GM19025 (cell line): ENCODE results near the gene PTCD3.

ENCODE experiments used
- ATAC-seq: cut with Tn5 transposase; IDR thresholded peaks from one replicate; pipeline ENCODE4 v1.9.1; 2021; ENCODE audit warnings: mild to moderate bottlenecking, low read depth, moderate library complexity; ENCODE audit not compliant: unreplicated experiment

Gene PTCD3

GRCh38 chr2:86079981-86080911 lies 25.8 kb upstream of the PTCD3 start:
- peak; percentile 74 for ATAC-seq

DNA sequence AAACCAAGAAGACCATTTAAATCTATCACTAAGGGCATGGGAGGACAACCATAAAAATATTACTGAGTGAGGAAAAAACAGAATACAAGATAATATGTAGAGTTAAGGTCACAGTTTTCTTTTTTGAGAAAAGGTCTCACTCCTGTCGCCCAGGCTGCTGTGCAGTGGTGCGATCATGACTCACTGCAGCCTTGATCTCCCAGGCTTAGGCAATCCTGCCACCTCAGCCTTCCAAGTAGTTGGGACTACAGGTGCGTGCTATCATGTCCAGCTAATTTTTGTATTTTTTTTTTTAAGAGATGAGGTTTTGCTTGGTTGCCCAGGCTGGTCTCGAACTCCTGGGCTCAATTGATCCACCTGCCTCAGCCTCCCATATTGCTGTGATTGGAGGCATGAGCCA lies 24.3 kb upstream of the PTCD3 start:
- no peak for ATAC-seq

- ATAC-seq = no peak
These were observed 23.3 kb upstream of the PTCD3 start for GRCh38 chr2:86082756-86083155.

DNA sequence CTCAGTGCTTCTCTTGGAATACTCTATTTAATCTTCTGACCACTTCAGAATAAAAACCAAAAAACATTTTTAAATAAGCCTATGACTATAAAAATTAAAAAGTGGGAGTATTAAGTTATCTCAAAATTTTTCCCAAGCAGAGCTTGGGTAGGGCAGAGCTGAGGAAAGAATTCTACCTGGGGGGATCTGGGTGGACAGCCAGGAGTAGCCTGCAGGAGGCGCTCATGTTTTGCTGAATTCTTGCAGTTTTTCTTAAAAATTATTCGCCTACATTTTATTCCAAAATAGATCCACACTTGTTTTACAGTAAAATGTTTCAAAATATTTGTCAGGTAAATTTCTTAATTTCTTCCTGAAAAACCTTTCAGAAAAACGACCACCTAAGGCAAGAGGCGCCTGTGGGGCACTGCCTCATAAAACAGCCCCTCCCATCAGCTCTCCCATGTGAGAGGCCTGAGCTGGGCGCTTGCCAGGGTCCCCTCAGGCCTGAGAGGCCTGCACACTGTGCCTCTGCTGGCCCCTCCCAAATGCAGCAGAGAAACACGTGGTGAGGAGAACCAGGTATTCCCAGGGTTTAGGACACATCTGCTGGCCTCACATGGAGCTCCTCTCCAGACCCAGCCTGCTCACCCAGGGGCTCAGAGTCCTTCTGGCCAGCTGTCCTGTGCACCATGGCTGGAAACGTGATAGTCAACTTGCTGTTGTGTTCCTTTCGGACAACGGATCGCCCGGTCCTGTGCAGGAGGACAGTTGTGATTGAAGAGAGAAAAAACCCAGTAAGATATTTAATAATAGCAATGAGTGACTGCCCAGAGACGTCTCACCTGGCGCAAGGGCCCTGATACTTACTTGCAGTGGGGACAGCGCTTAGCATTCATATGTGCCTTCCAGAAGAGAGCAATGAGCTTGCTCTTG lies 17.8 kb upstream of the PTCD3 start:
- no peak for ATAC-seq

DNA sequence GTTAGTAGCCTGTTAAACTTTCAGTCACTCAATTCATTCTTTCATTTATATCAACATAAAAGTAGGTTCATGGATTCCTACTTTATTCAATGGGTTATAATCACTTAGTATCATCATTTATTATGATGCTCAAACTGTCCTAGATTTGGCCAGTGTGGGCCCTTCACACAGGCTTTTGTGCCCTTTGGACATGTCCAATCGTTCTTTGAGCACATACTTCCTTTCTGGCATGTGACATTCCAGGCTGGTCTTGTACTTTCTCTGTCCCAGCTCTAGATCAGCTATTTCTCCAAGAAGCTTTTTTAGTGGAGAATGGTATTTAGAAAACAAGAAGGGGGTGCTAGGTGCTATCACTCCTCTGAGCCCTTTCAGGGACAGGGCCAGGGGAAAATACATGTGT lies 11.8 kb upstream of the PTCD3 start:
- ATAC-seq = no peak

DNA sequence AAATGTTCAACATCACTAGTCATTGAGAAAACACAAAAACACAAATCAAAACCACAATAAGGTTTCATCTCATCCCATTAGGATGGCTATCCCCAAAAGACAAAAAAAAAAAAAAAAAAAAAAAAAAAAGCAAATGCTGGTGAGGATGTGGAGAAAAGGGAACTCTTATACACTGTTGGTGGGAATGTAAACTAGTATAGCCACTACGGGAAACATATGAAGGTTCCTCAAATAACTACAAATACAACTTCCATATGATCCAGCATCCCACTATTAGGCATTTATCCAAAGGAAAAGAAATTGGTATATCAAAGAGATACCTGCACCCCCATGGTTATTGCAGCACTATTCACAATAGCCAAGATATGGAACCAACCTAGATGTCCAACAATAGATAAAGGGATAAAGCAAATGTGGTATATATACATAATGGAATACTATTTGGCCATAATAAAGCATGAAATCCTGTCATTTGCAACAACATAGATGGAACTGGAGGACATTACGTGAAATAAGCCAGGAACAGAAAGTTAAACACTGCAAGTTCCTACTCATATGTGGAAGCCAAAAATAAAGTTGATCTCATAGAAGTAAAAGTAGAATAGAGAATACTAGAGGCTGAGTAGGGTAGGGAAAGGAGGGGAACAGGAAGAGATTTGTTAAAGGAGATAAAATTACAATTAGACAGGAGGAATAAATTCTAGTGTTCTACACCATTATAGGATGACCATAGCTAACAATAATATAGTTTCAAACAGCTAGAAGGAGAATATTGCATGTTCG lies 8.7 kb upstream of the PTCD3 start:
- no peak for ATAC-seq

DNA sequence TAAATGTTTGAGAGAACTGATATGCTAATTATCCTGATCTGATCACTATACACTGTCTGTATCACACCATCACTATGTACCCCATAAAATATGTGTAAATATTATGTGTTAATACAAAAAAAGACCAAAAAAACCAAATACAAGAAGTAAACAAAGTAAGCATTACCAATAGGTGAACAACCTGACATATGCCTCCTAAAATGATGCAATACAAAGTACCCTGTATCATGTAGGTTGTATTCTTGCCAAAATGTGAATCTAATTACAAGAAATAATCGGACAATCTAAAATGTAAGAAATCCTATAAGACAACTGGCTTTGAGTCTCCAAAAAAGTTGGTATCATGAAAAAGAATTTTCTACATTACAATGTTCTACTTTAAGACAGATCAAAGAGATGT lies 8.1 kb upstream of the PTCD3 start:
- ATAC-seq = no peak

- ATAC-seq = no peak
These were observed 3.9 kb upstream of the PTCD3 start for GRCh38 chr2:86102157-86102556.

DNA sequence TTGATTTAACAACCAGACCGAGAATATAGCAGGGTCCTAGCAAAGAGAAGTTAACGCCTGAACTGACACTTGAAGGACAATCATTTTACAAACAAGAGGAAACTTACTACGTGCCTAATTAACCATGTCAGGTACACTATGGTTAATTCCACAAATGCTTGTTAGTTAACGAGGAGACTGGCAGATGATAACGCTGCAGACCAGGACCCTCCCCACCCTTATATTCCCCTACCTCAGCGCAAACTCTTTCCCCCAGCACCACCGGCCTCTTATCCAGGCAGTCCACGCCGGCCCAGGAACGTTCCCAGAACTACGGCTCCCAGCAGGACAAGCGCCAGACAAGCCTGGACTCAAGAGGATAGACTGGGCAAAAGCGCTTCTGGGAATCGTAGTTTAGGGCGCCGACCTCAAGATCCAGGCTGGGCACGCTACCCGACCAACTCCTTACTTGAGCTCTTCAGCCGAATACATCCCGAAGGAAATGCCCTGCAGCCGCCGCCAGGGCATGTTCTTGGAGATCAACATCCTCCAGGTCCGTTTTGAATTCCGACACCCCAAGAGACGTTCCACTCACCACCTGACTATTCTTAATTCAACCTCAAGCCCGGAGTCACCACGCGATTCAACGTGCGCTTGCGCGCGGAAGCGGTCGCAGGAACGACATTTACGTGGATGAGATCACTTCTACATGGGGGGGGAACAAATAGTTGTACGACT lies 625 bp upstream of the PTCD3 start, which contains the start of gene POLR1A:
TSS of gene POLR1A (minus strand) at position 635 of the 717 bp plus-strand sequence. CDS start at position 525, 110 bp downstream.
- peak; percentile 69 for ATAC-seq

DNA sequence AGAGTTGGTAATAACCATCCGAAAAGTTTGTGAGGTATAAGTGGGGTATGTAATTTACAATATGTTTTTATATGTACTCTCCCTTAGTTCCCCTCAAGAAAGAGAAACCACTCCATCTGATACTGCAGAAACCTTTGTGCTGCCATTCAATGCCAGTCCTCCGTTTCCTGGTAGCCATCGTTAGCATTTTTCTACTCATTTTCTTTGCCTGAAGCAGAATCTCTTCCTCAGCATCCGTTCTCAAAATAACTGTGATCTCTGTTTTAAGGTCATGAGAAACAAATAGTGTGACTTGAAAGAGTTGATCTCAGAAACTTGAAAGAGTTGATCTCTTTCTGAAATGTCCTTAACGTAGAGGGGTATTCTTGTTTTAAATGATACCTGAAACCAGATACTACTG lies 996 bp downstream of the PTCD3 start:
- ATAC-seq = no peak

GRCh38 chr2:86118130-86118529 lies 12.1 kb downstream of the PTCD3 start:
- no peak for ATAC-seq

DNA sequence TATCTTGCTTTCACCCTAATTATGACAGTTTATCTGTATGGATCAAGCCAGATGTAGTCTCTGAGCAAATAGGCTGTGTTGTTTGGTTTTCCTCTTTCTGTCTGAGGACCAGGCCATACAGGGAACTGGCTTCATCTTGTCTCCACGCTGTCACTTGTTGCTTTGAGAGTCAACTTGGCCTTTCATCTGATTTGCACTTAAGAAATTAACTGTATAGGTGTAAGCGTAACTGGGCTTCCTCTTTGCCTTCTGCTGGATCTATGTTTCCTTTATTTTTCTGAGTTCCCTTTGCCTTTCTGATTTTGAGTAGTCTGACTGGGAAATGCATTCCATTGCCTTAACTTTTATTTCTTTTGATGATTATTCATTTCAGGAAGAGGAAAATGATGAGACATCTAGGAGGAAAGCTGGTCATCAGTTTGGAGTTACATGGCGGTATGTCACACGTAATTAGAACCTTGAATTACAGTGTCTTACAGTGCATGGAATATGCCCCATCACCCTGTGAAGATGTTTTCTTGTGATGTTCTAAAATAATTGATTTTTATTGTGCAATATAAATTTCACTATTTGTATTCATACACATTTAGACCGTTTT lies 17.4 kb downstream of the PTCD3 start:
- no peak for ATAC-seq

DNA sequence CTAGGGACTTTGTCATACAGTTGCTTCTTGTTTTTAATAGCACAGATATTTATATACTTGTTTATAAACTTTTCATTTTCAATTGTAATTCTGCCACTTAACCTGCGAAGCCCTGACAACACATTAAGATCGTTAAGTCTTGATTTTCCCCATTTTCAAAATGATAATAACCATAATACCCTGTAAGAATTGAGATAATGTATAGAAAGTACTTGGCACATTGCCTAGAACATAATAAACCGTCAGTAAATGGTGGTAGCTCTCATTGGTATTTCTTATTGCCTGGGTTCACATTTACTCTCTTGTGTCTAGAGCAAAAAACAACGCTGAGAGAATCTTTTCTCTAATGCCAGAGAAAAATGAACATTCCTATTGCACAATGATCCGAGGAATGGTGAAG lies 18.6 kb downstream of the PTCD3 start:
- no peak for ATAC-seq

DNA sequence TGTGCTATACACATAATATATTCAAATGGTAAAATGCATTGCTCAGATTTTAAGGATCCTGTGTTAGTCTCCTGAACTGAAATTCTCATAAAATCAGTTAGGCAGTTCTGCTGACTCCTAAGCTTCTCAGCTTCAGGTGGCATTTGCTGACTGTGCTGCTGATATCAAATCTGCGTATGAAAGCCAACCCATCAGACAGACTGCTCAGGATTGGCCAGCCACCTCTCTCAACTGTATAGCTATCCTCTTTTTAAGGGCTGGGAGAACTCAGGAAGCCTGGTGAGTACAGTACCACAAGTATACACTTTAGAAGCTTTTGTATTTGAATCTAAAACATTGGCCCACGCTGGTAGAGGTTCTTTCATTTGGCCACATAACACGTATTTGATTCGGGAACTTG lies 28.7 kb downstream of the PTCD3 start:
- no peak for ATAC-seq

DNA sequence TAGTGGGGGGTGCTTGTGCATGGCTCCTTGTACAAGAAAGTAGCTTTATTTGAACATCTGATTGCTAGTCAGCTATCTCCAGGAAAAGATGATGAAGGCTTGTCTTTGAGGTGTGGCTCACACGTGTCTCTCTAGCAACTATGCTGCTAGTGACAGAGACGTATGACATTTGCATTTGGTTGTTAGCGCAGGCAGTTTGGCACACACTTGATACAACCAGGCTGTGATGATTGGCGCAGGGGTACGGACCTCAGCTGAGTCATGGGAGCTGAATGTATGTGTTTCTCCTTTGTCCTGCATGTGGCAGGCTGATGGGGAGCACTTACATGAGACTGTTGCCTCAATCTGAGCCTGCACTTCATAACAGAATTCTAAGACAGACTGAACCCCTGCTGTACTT lies 29.6 kb downstream of the PTCD3 start:
- no peak for ATAC-seq

- no peak for ATAC-seq
These were observed 30.1 kb downstream of the PTCD3 start for GRCh38 chr2:86136141-86136540.

GRCh38 chr2:86138736-86139625 lies 32.9 kb downstream of the PTCD3 start:
- no peak for ATAC-seq

DNA sequence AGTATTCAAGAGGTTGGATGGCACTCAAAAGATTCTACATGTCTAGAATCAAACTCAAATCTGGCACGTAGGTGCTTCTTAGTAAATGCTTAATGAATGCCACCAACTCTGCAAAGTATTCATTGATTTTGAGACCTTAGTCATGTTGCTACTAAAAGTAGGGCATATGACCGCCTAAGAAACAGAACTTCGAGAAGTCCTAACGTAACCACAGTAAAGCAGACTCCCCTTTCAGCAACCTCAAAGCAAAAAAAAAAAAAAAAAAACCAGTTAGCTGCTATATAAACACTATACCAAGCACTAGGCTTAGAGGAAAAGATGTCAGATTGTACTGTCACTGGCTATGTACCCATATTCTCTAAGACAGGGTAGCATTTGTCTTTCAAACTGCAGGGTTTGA lies 33.9 kb downstream of the PTCD3 start:
- no peak for ATAC-seq
